Measurements from ENCODE around the gene ATP6V1G2. TPM values are rescaled to one million over a fixed set of nuclear protein-coding genes. Genes with fewer than 3 reads are reported as not detected.

ATP6V1G2 gene
- total and polyA plus RNA-seq, 2 of the 8 experiments (the other 6 are each of a cell fraction or from before 2014, with no cell fraction given): 3.0 to 5.7 TPM

DNA sequence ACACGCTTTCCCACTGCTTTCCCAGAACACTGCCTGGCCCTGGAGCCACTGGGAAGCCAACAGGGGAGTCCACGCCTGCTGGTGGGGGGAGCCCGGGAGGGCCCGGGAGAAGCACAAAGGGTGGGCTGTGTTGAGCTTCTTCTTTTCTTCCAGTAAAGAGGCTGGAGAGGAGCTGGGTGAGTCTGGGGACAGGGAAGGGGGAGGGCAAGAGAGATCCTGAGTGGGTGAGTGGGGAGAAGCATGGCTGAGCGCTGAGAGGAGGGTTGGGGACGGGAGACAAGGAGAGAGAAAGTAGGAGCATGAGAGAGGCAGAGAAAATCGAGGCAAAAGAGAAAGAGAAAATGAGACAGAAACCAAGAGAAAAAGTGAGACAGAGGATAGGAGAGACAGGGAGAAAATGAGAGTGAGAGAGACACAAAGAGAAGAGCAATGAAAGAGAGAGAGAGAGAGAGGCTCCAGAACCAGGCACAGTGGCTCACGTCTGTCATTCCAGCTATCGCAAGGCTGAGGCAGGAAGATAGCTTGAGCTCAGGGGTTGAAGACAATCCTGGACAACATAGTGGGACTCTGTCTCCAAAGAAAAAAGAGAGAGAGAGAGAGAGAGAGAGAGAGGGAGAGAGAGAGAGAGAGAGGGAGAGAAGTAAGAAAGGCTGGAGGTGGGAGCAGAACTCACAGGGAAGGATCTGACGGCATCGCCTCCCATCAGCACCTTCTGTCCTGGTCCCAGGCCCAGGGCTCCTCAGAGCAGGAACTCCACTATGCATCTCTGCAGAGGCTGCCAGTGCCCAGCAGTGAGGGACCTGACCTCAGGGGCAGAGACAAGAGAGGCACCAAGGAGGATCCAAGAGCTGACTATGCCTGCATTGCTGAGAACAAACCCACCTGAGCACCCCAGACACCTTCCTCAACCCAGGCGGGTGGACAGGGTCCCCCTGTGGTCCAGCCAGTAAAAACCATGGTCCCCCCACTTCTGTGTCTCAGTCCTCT is 41.7 kb upstream of the ATP6V1G2 start (continued):
- TF ChIP-seq SAP30 (IDR thresholded peaks at IDR 0.05; ENCODE audit: insufficient read depth, insufficient replicate concordance, low read length) (no peak), NANOG (IDR thresholded peaks at IDR 0.05; ENCODE audit: insufficient read depth, low read depth, low read length, poor library complexity, severe bottlenecking) (no peak), EZH2 (IDR thresholded peaks at IDR 0.05; ENCODE audit: low read depth, low read length, severe bottlenecking) (no peak), BCL11A (IDR thresholded peaks at IDR 0.05; ENCODE audit: low read depth in 2 of 2, low read length in 2 of 2) (no peak), GABPA (IDR thresholded peaks at IDR 0.05; ENCODE audit: borderline replicate concordance, insufficient read depth, low read length) (no peak), TAF1 (IDR thresholded peaks at IDR 0.05; ENCODE audit: low read depth, low read length) (no peak), CHD1 (IDR thresholded peaks at IDR 0.05; ENCODE audit: low read depth, low read length) (no peak), POLR2AphosphoS5 (IDR thresholded peaks at IDR 0.05; ENCODE audit: low read depth, low read length) (no peak), RFX5 (IDR thresholded peaks at IDR 0.05; ENCODE audit: borderline replicate concordance, low read depth, low read length) (no peak), CTCF (IDR thresholded peaks at IDR 0.05; ENCODE audit: control extremely low read depth in 1 of 3, insufficient read depth in 1 of 3, low read depth in 1 of 3, low read length in 3 of 3) (no peak), JUND (IDR thresholded peaks at IDR 0.05; ENCODE audit: low read length) (no peak)

All from H1 (cell line).